GM19240 (cell line): Measurements from ENCODE around the gene PHF21B.
A peak's percentile ranks its signal among the peaks of the same experiment; 100 is the strongest.

Source experiments
- DNase-seq: peaks from one replicate; pipeline ENCODE4 v3.0.0; 2011; ENCODE audit warnings: low spot score; ENCODE audit not compliant: insufficient read length

PHF21B gene

DNA sequence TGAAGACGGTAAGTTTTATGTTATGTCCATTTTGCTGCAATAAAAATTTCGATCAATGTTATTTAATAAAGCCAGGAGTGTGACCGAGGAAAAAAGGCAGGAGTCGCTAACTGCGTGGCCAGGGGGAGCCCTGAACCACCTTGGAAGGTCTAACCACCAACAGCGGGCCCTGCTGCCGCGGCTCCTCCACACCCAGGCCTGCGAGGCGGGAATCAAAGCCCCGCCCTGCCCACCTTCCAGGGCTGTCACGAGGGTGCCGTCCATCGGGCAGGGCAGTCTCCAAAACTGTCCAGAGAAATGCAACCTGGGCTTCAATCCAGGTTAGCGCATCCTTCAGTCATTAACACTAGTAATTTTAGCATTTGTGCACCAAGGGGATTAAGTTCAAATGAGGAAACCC lies 19.0 kb downstream of the PHF21B start:
- no peak for DNase-seq

DNA sequence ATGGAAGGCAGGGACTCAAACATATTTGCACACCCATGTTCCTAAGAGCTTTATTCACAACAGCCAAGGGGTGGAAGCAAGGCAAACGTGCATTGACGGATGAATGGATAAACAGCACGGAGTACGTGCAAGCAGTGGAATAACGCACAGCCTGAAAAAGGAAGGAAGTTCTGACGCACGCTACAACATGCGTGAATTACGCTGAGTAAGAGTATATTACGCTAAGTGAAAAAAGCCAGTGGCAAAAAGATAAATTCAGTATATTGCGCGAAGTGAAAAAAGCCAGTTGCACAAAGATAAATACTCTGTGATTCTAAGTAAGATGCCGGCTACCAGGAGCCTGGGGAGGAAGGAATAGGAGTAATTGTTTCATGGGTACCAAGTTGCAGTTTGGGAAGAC lies 19.5 kb downstream of the PHF21B start:
- DNase-seq: no peak

DNA sequence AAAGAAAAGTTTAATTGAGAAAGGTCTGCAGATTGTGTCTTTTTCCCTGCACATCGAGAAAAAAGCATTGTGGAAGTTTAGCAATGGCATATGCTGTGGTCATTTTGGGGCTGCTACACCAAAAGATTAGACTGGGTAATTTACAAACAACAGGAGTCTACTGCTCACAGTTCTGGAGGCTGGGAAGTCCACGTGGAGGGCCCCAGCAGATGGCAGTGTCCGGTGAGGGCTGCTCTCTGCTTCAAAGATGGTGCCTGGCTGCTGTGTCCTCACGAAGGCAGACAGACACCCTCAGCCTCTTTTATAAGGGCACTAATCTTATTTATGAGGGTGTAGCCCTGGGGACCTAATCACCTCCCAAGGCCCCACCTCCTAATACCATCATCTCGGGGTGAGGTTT lies 21.1 kb downstream of the PHF21B start:
- DNase-seq: no peak

DNA sequence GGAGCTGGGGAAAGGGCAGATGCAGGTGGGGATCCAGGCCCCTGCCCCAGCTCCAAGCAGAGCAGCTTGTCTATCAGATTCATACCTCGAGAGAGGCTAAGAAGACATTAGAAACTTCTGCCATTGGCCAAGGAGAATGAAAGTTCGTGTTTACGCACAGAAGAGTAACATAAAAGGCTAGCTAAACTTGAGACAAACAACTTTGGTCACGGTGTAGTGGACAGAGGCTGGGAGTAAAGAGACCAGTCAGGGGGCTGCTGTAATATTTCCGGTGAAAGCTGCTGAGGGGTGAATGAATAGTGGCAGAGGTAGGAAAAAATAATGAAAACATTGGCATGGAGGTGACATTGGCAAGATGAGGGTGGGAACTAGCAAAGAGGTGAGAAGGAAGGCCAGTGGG lies 22.9 kb downstream of the PHF21B start:
- no peak for DNase-seq

DNA sequence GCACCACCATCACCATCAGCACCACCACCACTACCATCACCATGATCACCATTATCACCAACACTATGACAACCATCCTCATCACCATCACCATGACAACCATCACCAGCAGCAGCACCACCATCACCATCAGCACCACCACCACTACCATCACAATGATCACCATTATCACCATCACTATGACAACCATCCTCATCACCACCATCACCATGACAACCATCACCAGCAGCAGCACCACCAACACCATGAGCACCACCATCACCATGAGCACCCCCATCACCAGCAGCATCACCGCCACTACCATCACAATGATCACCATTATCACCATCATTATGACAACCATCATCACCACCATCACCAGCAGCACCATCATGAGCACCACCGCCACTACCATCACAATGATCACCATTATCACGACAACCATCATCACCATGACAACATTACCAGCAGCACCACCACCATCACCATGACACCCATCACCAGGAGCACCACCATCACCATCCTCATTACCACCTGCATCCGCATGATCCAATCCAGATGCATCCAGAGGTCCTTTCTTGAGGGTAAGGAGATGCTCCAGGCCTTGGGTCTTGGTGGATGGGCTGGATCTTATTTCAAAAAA lies 23.8 kb downstream of the PHF21B start:
- no peak for DNase-seq

DNA sequence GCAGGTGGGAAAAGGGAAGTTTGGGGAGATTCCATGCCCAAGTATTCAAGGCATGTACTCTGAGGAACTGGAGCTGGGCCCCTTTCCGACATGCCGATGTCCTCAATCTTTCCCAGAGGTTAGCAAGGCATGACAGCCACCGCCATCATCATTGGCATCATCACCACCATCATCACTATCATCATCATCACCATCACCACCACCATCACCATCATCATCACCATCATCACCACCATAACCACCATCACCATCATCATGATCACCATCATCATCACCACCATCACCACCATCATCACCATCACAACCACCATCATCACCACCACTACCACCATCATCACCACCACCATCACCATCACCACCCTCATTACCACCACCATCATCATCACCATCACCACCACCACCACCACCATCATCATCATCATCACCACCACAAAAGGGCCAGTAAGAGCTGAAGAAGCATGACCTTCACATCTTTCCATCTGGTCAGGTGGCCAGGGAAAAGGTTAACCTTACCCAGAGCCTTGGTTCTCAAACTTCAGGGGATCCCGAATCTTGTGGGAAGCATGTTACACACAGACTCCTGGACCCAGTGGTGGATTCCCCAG lies 25.8 kb downstream of the PHF21B start:
- no peak for DNase-seq

DNA sequence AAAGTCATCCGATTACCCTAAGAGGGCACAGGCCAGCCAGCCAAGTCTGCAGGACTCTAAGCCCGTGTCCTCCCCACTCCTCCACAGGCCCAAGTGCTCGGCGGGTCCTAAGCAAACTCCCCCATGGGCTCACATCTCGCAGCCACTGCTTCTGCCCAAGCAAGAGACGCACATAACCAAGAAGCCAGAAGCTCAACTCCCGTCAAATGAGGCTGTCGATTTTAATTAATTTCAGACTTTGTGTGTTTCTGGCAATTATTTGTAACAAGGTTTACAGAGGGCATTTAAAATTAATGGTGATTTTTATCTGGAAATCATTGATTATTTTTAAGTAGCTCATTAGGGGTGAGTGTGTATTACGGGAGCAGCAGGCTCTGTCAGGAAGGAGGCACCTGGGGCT lies 27.4 kb downstream of the PHF21B start:
- DNase-seq: no peak

DNA sequence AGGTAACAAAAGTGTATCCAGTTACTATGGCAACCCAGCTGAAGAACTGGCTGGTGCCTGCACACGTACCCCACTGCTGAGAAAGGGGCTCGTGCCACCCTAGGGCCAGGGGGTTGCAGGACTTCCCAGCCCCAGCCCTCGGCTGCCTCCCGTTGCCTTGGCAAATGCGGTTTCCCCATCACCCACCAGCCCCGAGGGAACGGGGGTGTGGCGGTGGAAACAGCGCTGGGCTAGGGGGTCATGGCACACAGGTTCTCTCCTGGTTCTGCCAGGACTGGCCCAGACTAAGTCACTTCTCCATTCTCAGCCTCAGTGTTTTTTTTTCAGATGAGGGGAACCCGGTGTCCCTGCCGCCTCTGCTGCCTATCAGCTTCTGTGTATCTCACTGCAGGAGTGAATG lies 27.9 kb downstream of the PHF21B start:
- DNase-seq: no peak

DNA sequence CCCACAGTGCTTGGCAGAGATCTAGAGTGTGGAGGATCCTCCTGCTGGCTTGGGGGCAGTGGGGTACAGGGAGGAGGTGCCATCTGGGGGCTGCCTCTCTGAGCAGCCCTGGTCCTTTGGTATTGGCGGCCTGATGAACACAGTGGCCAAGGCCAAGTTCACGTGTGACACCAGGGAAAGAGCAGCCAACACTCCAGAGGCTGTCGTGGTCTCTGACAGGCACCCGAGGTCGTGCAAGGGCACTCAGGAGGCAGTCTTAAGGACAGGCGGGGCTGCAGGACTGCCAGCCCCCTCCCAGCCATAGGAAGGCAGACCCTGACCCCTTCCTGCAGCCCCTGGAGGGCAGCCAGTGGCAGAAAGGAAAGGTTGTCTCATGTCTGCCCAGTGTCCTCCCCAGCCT lies 30.7 kb downstream of the PHF21B start:
- DNase-seq: no peak

DNA sequence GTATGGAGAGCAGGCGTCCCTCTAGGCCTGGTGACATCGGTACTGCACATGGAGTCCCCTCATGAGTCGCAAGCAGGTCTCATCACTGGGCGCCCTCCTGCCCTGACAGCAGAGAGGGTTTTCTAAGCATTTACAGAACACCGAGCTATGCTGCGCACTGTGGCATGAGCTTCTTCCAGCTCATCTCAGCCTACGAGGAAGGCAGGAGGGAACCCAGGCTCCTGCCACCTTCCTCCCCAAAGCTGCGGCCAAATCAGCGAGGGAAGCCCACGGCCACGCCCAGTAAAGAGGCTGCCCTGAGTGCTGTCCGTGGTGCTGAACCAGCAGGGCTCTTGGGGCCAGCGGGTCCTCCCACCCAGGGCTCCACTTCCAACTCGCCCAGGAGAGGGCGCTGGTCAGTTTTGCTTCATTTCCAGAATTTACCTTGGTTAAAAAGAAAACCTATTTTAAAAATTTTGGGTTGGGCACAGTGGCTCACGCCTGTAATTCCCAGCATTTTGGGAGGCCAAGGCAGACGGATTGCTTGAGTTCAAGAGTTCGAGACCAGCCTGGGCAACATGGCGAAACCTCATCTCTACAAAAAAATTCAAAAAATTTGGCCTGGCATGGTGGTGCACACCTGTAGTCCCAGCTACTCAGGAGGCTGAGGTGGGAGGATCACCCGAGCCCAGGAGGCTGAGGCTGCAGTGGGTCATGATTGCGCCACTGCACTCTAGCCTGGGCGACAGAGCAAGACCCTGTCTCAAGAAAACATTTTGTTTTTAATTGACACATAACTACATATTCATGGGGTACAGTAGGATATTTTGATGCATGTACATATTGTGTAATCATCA lies 34.2 kb downstream of the PHF21B start:
- DNase-seq: peak; percentile 91

DNA sequence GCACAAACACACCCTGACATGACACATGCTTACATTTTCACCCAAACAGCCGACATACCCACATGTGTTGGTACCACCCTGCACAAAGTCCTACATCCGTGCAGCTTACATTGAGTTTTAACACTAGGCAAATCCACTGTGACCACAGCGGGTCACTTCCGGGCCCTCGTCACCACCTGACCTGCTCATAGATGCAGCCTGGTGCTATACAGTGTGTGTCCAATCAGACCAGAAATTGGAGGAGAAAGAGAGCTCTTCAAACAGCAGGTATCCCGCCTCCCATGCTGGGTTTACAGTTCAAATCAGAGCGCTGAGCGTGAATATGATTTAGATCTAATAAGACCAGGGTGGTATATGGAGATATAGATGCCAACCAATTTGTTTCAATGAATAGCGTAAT lies 35.4 kb downstream of the PHF21B start:
- no peak for DNase-seq

DNA sequence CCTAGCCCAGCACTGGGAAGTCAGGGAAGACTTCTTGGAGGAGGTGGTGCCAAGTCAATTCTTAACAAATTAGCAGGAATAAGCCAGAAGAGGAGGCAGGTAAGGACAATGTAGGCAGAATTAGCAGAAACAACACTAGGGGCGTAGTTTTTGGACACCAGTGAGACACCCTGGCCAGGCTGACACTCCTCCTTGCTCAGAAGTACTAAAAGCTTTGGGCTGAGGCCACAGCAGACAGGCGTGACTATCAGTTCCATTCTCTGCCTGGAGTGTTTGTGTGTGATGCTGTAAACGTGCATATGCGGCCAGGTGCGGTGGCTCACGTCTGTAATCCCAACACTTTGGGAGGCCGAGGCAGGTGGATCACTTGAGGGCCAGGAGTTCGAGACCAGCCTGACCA lies 36.0 kb downstream of the PHF21B start:
- DNase-seq: no peak

DNA sequence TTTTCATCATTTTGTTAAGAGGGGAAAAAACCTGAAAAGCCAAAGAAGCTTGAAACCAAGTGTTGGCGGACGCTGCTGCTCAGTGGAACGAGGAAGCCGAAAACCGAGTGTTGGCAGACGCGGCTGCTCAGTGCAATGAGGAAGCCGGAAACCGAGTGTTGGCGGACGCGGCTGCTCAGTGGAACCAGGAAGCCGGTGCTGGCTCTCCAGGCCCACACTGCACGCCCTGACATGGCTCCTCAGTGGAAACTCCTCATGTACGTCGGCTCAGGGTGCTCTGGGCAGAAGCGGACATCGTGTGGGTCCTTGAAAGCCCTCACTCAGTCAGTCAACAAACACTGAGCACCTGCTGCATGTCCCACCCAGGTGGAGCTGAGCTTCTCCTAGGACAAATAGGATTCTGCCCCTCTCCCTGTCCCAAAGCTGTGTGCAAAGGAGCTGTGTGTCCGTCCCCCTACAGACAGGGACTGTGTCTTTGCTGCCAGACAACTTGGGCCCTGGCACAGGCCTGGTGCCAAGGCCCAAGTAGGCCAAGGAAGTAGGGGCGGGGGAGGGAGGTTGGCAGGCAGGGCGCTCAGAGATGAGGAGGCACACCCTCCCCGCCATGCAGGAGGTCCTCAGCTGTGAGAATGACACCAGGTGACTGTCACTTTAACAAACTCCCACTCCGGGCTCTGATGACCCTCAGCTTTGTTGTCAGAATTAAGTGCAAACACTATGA lies 37.3 kb downstream of the PHF21B start:
- no peak for DNase-seq

DNA sequence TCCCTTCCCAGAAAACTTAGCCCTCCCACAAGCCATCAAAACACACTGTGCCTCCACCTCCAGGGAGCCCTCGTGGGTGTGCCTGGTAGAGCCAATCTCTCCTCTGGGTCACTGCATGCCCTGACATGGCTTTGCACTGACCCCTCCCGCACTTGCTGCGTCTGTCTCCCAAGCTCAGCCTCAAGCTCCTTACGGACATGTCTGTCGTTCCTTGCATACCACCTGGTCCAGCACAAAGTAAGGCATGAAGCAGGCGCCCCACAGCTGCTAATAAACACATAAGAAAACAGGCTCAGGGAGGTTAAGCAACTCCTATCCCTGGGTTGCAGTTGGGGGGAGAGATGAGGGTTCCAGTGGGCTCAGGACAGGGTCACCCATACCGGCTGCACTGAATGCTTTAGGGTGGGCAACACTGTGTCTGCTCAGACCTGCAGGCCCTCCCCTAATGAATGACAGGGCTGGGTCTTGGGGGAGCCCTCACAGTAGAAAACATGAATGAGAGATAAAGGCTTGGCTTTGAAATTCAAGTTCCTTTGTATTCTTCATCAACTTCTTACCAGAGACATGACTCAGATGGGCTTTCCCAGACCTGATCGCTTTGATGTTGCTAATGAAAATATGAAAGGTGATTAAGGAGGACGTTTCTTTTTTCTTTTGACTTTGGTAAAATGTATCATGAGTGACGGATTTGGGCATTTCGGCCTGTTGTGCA lies 38.0 kb downstream of the PHF21B start:
- DNase-seq: no peak

DNA sequence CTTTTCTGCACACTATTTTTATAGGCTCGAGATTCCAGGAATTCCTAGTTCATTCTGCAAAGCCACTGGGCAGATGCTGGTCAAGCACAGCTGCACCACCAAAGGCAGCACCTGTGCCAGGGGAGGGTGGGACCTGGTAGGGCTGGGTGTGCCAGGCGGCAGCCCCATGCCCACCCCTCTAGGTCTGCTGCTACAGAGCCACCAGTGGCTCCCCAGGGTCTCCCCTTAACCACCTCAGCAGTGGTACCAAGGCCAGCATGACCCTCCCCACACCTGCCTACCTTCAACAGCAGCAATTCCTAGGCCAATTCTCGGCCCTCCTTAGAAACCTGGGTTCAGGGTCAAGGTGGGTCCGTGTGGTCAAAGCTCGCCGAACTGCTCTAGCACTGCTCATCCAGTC lies 39.5 kb downstream of the PHF21B start:
- DNase-seq: no peak

DNA sequence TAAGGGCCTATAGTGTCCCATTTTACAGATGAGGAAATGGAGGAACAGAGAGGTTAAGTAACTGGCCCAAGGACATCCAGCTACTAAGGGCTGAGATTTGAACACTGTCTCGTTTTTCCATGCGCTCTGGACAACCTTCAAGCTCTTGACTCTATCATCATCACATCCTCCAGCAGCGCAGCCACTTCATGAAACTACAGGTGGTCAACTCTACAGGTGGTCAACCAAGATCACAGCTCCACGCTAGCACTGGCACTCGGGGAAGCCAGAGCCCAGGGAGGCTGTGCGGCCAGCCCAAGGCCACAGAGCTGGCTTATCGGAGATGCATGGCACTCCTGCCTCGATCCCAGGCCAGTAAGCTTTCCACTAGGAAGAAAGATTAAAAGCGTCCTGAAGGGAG lies 40.0 kb downstream of the PHF21B start:
- DNase-seq: no peak

DNA sequence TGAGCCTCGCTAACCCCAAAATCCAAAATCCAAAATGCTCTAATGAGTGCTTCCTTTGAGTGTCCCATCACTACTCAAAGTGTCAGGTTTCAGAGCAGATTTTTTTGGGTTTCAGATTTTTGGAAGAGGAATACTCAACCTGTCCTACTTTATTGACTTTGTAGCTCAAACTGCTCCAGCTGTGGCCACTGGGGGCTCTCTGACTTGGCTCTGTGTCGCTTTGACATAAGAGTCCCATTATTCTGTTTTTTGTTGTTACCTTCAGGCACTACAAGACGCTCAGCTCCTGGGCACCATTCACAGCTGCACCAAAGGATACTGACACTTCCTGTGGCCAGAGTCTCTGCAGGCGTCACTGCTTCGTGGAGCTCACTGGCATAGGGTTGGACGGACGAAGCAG lies 41.1 kb downstream of the PHF21B start:
- no peak for DNase-seq

DNA sequence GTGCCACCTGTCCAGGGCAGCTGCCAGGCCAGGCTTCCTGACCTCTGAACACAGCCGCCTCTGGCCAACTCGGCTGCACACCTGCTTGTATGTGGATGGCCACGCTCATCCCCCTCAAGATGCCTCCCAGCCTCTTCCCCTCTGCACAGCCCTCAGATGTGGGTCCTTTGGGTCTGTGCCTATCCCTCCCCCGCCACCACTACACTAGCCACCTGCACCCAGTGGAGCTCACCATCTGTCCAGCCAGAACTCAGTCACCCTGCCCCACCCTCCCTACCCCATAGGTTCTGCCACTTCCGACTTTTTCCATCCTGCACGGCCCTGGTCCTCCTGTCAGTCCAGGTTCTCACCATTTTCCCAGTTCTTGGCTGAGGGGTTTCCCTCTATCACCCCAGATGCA lies 44.6 kb downstream of the PHF21B start:
- no peak for DNase-seq

DNA sequence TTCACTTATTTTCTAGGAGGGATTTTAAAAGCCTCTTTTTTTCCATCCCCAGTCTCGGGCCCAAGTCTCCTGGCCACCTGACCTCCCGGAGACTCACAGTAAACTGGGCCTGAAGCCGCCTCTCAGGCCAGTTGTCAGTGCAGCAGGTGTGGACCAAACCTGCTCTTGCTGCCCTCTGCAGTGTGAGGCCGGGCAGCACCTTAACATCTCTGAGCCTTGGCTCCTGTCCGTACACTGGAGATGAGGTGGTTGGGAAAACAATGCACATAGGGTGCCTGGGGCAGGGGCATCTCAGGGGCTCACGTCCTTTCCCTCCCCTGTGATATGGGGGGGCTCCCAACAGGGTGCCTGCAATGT lies 45.1 kb downstream of the PHF21B start:
- no peak for DNase-seq

DNA sequence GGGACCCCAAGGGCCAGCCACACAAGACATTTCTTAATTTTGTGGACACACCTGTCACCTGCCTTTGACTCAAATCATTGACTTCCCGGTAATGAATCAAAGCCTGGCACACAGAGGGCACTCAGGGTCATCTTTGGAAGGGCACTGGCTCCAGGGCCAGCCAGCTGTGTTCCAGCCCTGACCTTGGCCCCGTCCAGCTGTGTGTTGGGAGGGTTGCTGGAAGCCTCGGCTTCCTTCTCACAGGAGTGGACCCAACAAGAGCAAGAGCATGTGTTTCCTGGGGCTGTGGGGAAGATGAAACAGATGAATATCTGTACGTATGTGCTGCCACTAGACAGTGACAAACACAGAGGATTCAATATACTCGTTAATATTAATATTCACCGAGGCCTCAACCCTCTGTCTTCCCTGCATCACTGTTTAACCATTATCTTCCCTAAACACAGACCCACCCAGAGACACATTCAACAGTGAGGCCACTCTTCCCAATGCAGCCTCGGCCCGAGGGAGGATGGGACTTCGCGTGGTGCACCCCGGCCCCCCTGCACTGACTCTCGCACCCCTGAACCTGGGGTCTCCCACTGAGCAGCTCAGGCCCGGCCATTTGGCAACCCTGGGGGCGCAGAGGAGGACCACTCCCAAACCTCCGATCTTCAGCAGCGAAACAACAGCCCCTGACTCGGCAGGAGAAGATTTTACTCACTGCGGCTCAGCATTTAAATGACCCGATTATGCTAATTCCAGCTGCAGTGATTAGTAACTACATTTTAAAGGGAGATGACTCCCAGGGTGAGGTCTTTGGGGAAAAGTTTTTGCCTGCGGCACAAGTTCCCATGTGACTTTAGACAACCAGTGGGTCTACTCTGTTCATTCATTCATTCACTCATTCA lies 45.7 kb downstream of the PHF21B start:
- DNase-seq: no peak
